Forelimb muscle (tissue), 1 donor: ENCODE measurements around the gene MRGPRX2. TPM values are rescaled to one million over a fixed set of nuclear protein-coding genes. Genes with fewer than 3 reads are reported as not detected.

Experiments used
- DNase-seq: peaks from one replicate; pipeline ENCODE4 v3.0.0-alpha.2; 2013; ENCODE audit warnings: low read depth
- polyA plus RNA-seq: library from polyadenylated mRNA; unstranded; fragments of 120-200 nt; gene quantifications from one replicate; pipeline ENCODE4 v1.2.1, GENCODE V29; 2013; ENCODE audit not compliant: insufficient read length

MRGPRX2 gene
- polyA plus RNA-seq, 1 donor: not detected

DNA sequence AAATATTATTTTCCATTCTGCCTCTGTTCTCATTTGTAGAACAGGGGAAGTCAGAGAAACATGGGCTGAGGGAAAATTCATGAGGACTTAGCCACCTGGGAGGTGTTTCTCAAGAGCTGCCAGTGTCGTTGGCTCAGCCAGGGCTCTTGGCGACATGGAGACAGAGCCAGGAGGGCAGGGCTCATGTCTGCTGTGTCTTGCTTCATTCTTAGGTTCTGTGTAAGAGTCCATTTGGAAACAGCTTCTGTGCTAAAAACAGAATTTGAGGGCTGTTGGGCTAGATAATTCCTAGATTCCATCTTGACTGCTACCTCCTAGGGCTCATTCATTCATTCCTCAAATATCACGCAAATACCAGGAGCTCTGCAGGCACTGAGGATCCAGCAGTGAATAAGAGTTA lies 15.1 kb upstream of the MRGPRX2 start:
- no peak for DNase-seq

DNA sequence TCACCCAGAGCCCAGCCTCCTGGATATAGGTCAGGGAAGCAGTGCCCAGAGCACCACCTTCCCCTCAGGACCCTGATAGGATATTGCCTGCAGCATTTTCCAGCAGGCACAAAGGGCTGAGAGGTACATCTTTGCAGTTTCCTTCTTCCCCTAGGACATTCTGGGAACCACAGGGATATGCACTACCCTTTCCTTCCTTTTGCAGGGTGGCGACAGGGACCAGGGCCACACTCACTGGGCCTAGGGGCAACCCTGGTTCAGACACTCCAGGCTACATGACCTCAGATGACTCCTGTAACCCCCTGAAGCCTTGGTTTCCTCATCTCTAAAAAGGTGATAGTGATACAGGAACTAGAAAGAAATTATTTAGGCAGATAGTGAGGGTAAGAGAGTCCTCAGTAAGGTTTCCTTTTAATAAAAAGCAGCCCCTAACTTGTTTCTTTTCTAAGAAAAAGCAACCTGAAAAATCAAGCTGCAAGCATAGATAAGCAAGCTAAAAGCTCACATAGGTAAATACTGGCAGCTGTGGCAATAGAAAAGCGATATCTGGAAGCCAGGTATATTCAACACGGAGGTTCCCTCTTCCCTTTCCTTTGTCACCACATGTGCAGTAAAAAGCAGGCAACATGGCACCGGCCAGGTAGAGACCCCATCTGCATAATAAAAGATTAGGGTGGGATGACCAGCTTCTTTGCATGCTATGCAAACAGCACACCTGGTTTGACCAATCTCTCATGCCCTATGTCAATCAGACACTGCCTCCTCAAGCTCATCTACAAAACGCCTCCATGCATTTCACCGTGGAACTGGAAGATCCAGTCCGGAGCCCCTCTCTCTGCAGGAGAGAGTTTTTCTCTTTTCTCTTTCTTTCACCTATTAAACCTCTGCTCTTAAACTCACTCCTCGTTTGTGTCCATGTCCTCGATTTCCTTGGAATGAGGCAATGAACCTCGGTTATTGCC lies 13.2 kb upstream of the MRGPRX2 start:
- DNase-seq: no peak

- no peak for DNase-seq
Observed at GRCh38 chr11:19072464-19072863, 11.9 kb upstream of the MRGPRX2 start.

- peak; percentile 38 for DNase-seq
Observed at GRCh38 chr11:19071255-19071654, 10.7 kb upstream of the MRGPRX2 start.

- no peak for DNase-seq
Observed at GRCh38 chr11:19059833-19060232, 684 bp downstream of the MRGPRX2 start.

- DNase-seq: no peak
Observed at GRCh38 chr11:19055905-19056304, 4.6 kb downstream of the MRGPRX2 start.

DNA sequence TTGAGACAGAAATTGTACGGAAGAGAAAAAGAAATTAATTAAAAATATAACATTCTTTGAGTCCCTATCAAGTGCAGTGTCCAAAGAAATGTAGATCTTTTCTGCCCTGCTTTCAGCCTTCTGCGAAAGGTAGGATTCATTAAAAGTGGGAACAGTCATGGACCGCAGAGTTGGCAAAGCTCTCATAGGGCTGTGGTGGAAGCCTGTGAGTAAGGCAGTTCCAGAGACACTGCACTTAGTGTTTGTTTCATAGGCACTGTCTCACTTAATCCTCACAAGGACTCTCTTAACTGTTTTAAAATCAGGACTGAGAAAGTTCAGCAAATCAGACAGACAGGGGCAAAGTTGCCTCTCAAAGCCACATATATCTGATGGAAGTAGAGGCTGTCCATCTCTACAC lies 5.5 kb downstream of the MRGPRX2 start:
- DNase-seq: no peak

DNA sequence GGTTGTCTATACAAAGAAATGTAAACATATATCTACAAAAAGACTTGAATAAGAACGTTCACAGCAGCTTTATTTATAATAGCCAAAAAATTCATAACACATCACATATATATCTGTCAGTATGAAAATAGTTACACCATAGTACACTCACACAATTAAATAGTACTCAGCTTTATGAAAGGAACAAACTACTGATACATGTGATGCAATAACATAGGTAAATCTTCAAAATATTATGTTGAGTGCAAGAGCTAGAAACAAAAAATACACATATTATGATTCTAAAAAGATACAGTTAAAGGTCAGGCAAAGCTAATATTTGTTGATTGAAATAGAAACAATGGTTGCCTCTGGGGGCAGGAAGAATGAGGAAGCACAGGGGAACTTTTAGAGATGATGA lies 6.6 kb downstream of the MRGPRX2 start:
- no peak for DNase-seq

DNA sequence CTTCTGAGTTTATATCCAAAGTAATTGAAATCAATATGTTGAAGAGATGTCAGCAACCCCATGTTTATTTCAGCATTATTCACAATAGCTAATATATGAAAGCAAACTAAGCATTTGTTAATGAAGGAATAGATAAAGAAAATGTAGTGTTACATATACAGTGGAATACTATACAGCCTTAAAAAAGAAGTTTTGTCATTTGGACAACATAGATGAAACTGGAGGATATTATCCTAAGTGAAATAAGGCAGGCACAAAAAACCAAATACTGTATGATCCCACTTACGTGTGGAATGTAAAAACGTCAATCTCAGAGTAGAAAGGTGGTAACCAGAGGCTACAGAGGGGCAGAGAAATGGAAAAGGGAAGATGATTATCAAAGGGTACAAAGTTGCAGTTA lies 10.2 kb downstream of the MRGPRX2 start:
- no peak for DNase-seq

DNA sequence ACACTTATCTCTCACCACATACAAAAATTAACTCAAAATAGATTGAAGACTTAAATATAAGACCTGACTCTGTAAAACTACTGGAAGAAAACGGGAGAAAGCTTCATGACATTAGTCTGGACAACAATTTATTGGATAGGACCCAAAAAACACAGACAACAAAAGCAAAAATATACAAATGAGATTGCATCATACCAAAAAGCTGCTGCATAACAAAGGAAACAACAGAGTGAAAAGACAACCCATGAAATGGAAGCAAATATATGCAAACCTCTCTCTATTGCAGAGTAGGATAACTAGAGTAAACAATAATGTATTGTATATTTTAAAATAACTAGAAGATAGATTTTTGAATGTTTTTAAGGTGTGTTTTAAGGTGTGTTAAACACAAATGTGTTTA lies 11.2 kb downstream of the MRGPRX2 start:
- no peak for DNase-seq

GRCh38 chr11:19040051-19040450 lies 20.5 kb downstream of the MRGPRX2 start:
- DNase-seq: no peak

- no peak for DNase-seq
Observed at GRCh38 chr11:19039409-19039808, 21.1 kb downstream of the MRGPRX2 start.

- no peak for DNase-seq
Observed at GRCh38 chr11:19032990-19033389, 27.5 kb downstream of the MRGPRX2 start.

DNA sequence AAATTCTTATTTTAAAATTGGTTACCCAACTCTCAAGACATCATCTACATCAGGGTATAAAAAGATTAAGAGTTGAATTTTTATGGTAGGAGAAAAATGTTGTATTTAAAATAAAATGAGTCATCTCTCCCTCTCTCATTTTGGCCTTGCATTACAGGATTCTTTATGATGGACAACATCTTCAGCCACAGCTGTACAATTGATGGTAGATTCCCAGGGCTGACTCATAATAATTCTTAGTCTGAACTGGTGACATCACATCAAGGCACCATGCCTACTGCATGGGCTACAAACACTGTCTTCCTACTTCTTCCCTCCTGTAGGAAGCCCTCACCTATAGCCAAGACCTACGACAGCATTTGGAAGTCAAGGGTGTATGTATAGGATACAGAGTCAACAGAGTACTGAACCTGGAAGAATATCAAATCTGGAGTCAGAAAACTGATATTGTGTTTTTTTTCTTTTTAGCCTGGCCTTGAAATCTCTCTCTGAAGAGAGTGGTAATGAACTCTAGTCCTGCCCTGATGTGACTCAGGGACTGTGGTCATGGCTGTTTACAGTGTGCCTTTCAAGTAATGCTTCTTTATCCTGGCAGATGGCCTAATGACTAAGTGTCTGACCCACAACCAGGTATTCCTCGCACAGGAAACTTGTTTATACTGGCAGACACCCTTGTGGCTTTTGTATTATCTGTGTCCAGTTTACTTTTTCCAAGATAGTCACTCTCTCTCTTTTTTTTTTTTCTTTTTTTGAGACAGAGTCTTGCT lies 32.5 kb downstream of the MRGPRX2 start:
- DNase-seq: no peak

- no peak for DNase-seq
Observed at GRCh38 chr11:19026862-19027261, 33.7 kb downstream of the MRGPRX2 start.

GRCh38 chr11:19025481-19026406 lies 34.8 kb downstream of the MRGPRX2 start:
- no peak for DNase-seq

DNA sequence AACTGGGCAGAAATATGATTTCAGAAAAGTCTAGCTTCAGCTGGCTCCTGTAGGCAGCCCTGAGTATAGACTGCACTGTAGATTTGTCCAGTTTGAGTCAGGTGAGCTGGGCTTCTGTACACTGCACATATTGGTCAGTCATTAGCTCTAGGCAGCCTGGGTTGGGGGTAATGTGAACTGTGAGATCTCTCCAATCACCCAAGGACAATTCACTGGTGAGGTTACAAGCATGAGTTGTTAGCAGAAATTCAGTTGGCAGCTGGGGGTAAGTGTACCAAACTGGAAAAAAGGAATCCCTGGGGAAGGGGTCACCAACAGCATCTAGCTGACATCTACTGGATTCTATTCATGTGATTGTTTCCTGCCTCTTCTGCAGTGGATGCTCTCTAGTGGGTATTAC lies 39.7 kb downstream of the MRGPRX2 start:
- DNase-seq: no peak

DNA sequence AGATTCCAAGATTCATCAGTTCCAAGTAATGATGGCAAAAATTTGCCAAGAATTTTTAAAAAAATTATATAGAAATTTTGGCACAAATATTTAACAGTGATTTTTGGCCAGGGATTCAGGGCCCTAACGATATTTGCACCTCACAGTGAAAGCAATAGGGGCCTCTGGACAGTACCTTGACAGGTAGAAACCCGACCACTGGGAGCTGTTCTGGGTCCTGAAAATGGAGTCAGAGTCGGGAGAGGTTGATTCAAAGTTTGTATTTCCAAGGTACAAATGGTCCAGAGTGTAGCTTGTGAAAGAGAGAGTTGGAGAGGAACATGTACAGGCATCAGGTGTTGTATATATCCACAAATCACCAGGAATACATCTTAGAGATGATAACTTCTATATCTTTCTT lies 41.6 kb downstream of the MRGPRX2 start:
- no peak for DNase-seq

DNA sequence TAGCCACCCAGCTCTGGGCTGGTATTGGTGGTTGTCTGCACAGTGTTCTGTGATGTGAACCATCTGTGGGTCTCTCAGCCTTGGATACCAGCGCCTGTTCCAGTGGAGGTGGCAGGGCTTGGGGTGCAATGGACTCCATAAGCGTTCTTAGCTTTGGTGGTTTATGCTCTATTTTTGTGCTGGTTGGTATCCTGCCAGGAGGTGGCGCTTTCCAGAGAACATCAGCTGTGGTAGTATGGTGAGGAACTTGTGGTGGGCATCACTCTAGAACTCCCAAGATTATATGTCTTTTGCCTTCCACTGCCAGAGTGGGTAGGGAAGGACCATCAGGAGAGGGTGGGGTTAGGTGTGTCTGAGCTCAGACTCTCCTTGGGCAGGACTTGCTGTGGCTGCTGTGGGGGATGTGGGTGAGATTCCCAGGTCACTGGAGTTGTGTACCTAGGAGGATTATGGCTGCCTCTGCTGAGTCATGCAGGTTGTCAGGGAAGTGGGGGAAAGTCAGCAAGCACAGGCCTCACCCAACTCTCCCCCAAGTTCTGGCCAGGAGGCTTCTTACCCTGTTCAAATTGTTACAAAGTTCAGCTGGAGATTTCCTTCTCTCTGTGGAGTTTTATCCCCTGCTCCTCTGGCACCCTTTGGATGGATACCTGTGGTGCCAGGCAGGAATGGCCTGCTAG lies 47.2 kb downstream of the MRGPRX2 start:
- no peak for DNase-seq

DNA sequence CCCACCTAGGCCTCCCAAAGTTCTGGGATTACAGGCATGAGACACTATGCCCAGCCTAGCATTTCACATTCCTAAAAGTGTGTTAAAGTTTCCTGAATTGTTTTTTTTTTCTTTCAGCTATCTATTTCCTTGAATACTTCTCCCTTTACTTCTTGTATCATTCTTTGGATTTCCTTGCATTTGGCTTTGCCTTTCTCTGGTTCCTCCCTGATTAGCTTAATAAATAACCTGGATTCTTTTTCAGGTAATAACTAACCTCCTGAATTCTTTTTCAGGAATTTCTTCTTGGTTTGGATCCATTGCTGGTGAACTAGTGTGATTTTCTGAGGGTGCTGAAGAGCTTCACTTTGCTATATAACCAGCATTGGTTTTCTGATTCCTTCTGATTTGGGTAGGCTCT lies 47.9 kb downstream of the MRGPRX2 start:
- no peak for DNase-seq
